IPS-15b (cell line): ENCODE results near the gene LAD1.

Source experiments
- H3K27me3 ChIP-seq: one replicate; pipeline ENCODE4 v1.6.1; 2013; ENCODE audit warnings: low read length; ENCODE audit not compliant: control insufficient read depth, insufficient read depth
- H3K36me3 ChIP-seq: one replicate; pipeline ENCODE4 v1.6.1; 2013; ENCODE audit warnings: low read length; ENCODE audit not compliant: control insufficient read depth, insufficient read depth
- H3K4me1 ChIP-seq: one replicate; pipeline ENCODE4 v1.6.1; 2013; ENCODE audit warnings: mild to moderate bottlenecking, low read length; ENCODE audit not compliant: control insufficient read depth, insufficient read depth
- H3K4me3 ChIP-seq: one replicate; pipeline ENCODE4 v1.5.1; 2013; ENCODE audit warnings: low read depth, low read length
- H3K9ac ChIP-seq: one replicate; pipeline ENCODE4 v1.6.1; 2013; ENCODE audit warnings: low read depth, mild to moderate bottlenecking, low read length
- H3K9me3 ChIP-seq: one replicate; pipeline ENCODE4 v1.6.1; 2013; ENCODE audit warnings: mild to moderate bottlenecking, low read length; ENCODE audit not compliant: control insufficient read depth, insufficient read depth

LAD1 gene

GRCh38 chr1:201359873-201360210 is 39.3 kb downstream of the LAD1 start:
- no peaks in the 10 kb centered on the region for H3K27me3 ChIP-seq
- H3K4me1 ChIP-seq, result peaks cover 5% of the 10 kb centered on the region
- no peaks in the 10 kb centered on the region for H3K9me3 ChIP-seq
- H3K4me3 ChIP-seq, result no peak overlapping the region
- H3K36me3 ChIP-seq, result peaks cover 6% of the 10 kb centered on the region
- H3K9ac ChIP-seq, result no peak overlapping the region

- H3K9ac ChIP-seq, result no peak overlapping the region
- H3K4me1 ChIP-seq, result peaks cover 5% of the 10 kb centered on the region
- no peaks in the 10 kb centered on the region for H3K27me3 ChIP-seq
Measured at GRCh38 chr1:201359031-201359872, 39.9 kb downstream of the LAD1 start.

GRCh38 chr1:201358596-201358995 is 40.5 kb downstream of the LAD1 start:
- Histone ChIP-seq H3K9me3 (no peaks in the 10 kb centered on the region), H3K4me1 (peaks cover 5% of the 10 kb centered on the region), H3K27me3 (no peaks in the 10 kb centered on the region), H3K36me3 (peaks cover 6% of the 10 kb centered on the region), H3K4me3 (no peak overlapping the region), H3K9ac (no peak overlapping the region)

More at GRCh38 chr1:201359031-201359872, 39.9 kb downstream of the LAD1 start:
- Histone ChIP-seq H3K9me3 (no peaks in the 10 kb centered on the region), H3K36me3 (peaks cover 6% of the 10 kb centered on the region), H3K4me3 (no peak overlapping the region)

- Histone ChIP-seq H3K9me3 (no peaks in the 10 kb centered on the region), H3K27me3 (no peaks in the 10 kb centered on the region), H3K9ac (no peak overlapping the region), H3K4me3 (no peak overlapping the region), H3K4me1 (peaks cover 5% of the 10 kb centered on the region), H3K36me3 (peaks cover 6% of the 10 kb centered on the region)
Measured at GRCh38 chr1:201357636-201358348, 41.3 kb downstream of the LAD1 start.

GRCh38 chr1:201357211-201357610 is 41.9 kb downstream of the LAD1 start:
- no peak overlapping the region for H3K4me3 ChIP-seq
- peaks cover 6% of the 10 kb centered on the region for H3K36me3 ChIP-seq
- H3K9ac ChIP-seq, result no peak overlapping the region
- H3K9me3 ChIP-seq, result no peaks in the 10 kb centered on the region
- H3K4me1 ChIP-seq, result peaks cover 4% of the 10 kb centered on the region
- no peaks in the 10 kb centered on the region for H3K27me3 ChIP-seq

GRCh38 chr1:201356701-201357100 is 42.4 kb downstream of the LAD1 start:
- Histone ChIP-seq H3K36me3 (peaks cover 6% of the 10 kb centered on the region), H3K27me3 (no peaks in the 10 kb centered on the region), H3K4me3 (no peak overlapping the region), H3K4me1 (no peaks in the 10 kb centered on the region), H3K9me3 (no peaks in the 10 kb centered on the region), H3K9ac (no peak overlapping the region)

- Histone ChIP-seq H3K27me3 (no peaks in the 10 kb centered on the region), H3K36me3 (peaks cover 6% of the 10 kb centered on the region)
Measured at GRCh38 chr1:201356236-201356635, 42.9 kb downstream of the LAD1 start.

GRCh38 chr1:201355471-201355870 is 43.7 kb downstream of the LAD1 start:
- Histone ChIP-seq H3K9me3 (no peaks in the 10 kb centered on the region), H3K27me3 (no peaks in the 10 kb centered on the region), H3K9ac (no peak overlapping the region), H3K36me3 (peaks cover under 1% of the 10 kb centered on the region), H3K4me3 (no peak overlapping the region), H3K4me1 (no peaks in the 10 kb centered on the region)

More at GRCh38 chr1:201356236-201356635, 42.9 kb downstream of the LAD1 start:
- H3K9me3 ChIP-seq, result no peaks in the 10 kb centered on the region
- no peak overlapping the region for H3K9ac ChIP-seq
- no peaks in the 10 kb centered on the region for H3K4me1 ChIP-seq
- no peak overlapping the region for H3K4me3 ChIP-seq

GRCh38 chr1:201354901-201355295 is 44.2 kb downstream of the LAD1 start:
- Histone ChIP-seq H3K9me3 (no peaks in the 10 kb centered on the region), H3K9ac (no peak overlapping the region), H3K36me3 (no peaks in the 10 kb centered on the region), H3K4me1 (no peaks in the 10 kb centered on the region), H3K27me3 (no peaks in the 10 kb centered on the region), H3K4me3 (no peak overlapping the region)

GRCh38 chr1:201354151-201354900 is 44.8 kb downstream of the LAD1 start:
- Histone ChIP-seq H3K9ac (no peak overlapping the region), H3K4me1 (no peaks in the 10 kb centered on the region), H3K9me3 (no peaks in the 10 kb centered on the region), H3K36me3 (no peaks in the 10 kb centered on the region), H3K4me3 (no peak overlapping the region), H3K27me3 (no peaks in the 10 kb centered on the region)

GRCh38 chr1:201353186-201353940 is 45.8 kb downstream of the LAD1 start:
- H3K4me1 ChIP-seq, result no peaks in the 10 kb centered on the region

More at GRCh38 chr1:201353186-201353940, 45.8 kb downstream of the LAD1 start:
- H3K36me3 ChIP-seq, result no peaks in the 10 kb centered on the region
- no peak overlapping the region for H3K4me3 ChIP-seq
- no peaks in the 10 kb centered on the region for H3K27me3 ChIP-seq
- H3K9me3 ChIP-seq, result no peaks in the 10 kb centered on the region
- H3K9ac ChIP-seq, result no peak overlapping the region
